K562 (cell line): Measurements from ENCODE around the gene ANP32B.

Experiments used
- FOXK2 ChIP-seq, 2 experiments: fragments of 450-650 bp; IDR thresholded peaks in 1 of 2; conservative IDR thresholded peaks in 1 of 2; 2 replicates each; pipeline ENCODE4 v1.6.1; 2016; ENCODE audit warnings: low read depth in 2 of 2, mild to moderate bottlenecking in 1 of 2
- ZNF75A ChIP-seq: fragments of 450-650 bp; formaldehyde crosslinking; IDR thresholded peaks from 2 replicates; pipeline ENCODE4 v1.4.0; 2020; ENCODE audit warnings: mild to moderate bottlenecking
- TF ChIP-seq, protein P1 (sequence below), 3 experiments: IDR thresholded peaks in 2 of 3; conservative IDR thresholded peaks in 1 of 3; 2 replicates each; pipeline ENCODE4 v1.5.1; 2011 to 2012; ENCODE audit warnings: low read length in 3 of 3, mild to moderate bottlenecking in 3 of 3, control low read depth in 2 of 3, improper control_type of control experiment in 1 of 3, inconsistent platforms in 1 of 3, low read depth in 1 of 3, mixed read lengths in 1 of 3, moderate library complexity in 1 of 3; ENCODE audit not compliant: insufficient read depth in 2 of 3

DNA sequence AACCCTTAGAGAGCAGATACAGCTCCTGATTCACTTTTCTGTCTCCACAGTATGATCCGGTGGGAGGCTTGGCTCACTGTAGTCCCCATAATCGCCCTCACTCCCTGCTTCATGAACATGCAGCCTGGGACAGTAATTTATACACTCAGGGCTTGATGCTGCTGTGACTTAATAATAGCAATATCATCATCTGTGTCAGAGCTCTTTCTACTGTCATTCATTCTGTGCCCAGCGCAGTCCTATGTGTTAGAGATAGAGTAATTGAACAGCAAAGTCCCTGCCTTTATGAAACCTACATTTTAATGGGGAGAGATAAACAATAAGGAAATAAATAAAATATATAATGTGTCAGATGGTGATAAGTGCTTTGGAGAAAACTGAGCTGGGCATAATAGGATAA, 42.4 kb upstream of the ANP32B start:
- TF ChIP-seq ZNF75A (CRISPR knock-in tag) (no peak), FOXK2 (conservative IDR thresholded peaks at IDR 0.05 in 1 of 2, IDR thresholded peaks at IDR 0.05 in 1 of 2; ENCODE audit: low read depth in 2 of 2) (no peak)
- TF ChIP-seq, protein P1, sequence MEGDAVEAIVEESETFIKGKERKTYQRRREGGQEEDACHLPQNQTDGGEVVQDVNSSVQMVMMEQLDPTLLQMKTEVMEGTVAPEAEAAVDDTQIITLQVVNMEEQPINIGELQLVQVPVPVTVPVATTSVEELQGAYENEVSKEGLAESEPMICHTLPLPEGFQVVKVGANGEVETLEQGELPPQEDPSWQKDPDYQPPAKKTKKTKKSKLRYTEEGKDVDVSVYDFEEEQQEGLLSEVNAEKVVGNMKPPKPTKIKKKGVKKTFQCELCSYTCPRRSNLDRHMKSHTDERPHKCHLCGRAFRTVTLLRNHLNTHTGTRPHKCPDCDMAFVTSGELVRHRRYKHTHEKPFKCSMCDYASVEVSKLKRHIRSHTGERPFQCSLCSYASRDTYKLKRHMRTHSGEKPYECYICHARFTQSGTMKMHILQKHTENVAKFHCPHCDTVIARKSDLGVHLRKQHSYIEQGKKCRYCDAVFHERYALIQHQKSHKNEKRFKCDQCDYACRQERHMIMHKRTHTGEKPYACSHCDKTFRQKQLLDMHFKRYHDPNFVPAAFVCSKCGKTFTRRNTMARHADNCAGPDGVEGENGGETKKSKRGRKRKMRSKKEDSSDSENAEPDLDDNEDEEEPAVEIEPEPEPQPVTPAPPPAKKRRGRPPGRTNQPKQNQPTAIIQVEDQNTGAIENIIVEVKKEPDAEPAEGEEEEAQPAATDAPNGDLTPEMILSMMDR (IDR thresholded peaks at IDR 0.05 in 2 of 3, conservative IDR thresholded peaks at IDR 0.05 in 1 of 3; ENCODE audit: insufficient read depth in 2 of 3, low read depth in 1 of 3, low read length in 3 of 3): no peak
